ACC112 (cell line): Measurements from ENCODE around the gene MSGN1.

Experiments used
- H2AFZ ChIP-seq: fragments of 200-600 bp; sonication (generic); one replicate; pipeline ENCODE4 v1.6.0; 2017; ENCODE audit warnings: antibody characterized with exemption, low read length; ENCODE audit not compliant: unreplicated experiment
- H3K27ac ChIP-seq: fragments of 200-600 bp; sonication (generic); 2 replicates; pipeline ENCODE4 v1.5.1; 2014; ENCODE audit warnings: low read depth, mild to moderate bottlenecking, antibody characterized with exemption, low read length, moderate library complexity
- H3K27me3 ChIP-seq: fragments of 200-600 bp; sonication (generic); 2 replicates; pipeline ENCODE4 v1.6.1; 2014; ENCODE audit warnings: mild to moderate bottlenecking, antibody characterized with exemption, low read length, moderate library complexity, mixed read lengths; ENCODE audit not compliant: insufficient read depth
- H3K36me3 ChIP-seq: fragments of 200-600 bp; sonication (generic); 2 replicates; pipeline ENCODE4 v1.6.1; 2016; ENCODE audit warnings: mild to moderate bottlenecking, antibody characterized with exemption, low read length, moderate library complexity, mixed read lengths; ENCODE audit not compliant: insufficient read depth
- H3K4me1 ChIP-seq: fragments of 200-600 bp; sonication (generic); one replicate; pipeline ENCODE4 v1.6.1; 2016; ENCODE audit warnings: low read length, mixed read lengths; ENCODE audit not compliant: insufficient read depth, unreplicated experiment, control insufficient read depth
- H3K4me3 ChIP-seq: fragments of 200-600 bp; sonication (generic); 2 replicates; pipeline ENCODE4 v1.5.1; 2014; ENCODE audit warnings: mild to moderate bottlenecking, low read depth, low read length
- H3K79me2 ChIP-seq: fragments of 200-600 bp; sonication (generic); one replicate; pipeline ENCODE4 v1.6.0; 2016; ENCODE audit warnings: low read length; ENCODE audit not compliant: control insufficient read depth, unreplicated experiment, insufficient read depth

The MSGN1 gene

DNA sequence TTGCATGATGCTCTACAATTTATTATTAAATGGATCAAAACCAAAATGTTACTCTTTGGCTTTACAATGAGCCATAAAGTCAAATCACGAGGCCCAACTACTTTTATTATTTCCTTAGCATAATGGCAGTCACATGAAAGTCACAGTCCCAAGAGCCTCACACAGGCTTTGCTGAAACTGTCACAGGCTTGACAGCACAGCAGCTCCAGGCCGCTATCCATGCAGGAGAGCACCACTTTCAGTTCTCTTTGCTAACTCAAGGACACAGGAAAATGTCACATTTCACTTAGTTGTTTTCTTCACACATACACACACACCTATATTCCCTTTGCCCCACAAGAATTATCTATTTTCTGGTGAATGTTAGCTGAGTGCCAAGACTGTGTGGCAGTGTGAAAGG lies 11.1 kb upstream of the MSGN1 start:
- Histone ChIP-seq H3K27ac (no peak overlapping the region), H2AFZ (no peak overlapping the region), H3K79me2 (no peaks in the 10 kb centered on the region), H3K27me3 (peaks cover 68% of the 10 kb centered on the region), H3K4me3 (no peak overlapping the region), H3K36me3 (no peaks in the 10 kb centered on the region), H3K4me1 (no peaks in the 10 kb centered on the region)

DNA sequence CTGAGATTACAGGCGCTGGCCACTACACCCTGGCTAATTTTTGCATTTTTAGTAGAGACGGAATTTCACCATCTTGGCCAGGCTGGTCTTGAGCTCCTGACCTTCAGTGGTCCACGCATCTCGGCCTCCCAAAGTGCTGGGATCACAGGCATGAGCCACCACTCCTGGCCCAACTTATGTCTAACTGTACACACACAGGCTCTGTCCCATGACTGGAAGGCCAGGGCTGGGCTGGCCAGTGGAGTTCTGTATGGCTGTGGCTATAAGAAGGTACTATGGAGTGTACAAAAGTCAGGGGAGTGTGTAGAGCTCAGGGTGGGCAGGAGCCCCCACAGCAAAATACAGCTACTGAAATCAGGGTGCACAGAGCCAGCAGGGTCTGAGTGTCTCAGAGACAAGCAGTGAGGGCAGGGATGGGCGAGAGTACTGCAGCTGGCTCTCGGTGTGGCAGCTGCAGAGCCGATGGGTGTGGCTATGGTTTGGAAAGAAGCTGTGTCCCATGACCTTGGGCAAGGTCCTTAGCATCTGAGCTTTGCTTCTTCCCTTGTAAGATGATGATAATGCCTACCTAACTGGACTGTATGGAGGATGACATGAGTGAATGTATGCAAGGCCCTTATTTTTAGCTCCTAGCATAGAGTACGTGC lies 10.4 kb upstream of the MSGN1 start:
- Histone ChIP-seq H3K79me2 (no peaks in the 10 kb centered on the region), H3K4me1 (no peaks in the 10 kb centered on the region), H2AFZ (no peak overlapping the region), H3K27ac (no peak overlapping the region), H3K36me3 (no peaks in the 10 kb centered on the region), H3K4me3 (no peak overlapping the region), H3K27me3 (peaks cover 68% of the 10 kb centered on the region)

DNA sequence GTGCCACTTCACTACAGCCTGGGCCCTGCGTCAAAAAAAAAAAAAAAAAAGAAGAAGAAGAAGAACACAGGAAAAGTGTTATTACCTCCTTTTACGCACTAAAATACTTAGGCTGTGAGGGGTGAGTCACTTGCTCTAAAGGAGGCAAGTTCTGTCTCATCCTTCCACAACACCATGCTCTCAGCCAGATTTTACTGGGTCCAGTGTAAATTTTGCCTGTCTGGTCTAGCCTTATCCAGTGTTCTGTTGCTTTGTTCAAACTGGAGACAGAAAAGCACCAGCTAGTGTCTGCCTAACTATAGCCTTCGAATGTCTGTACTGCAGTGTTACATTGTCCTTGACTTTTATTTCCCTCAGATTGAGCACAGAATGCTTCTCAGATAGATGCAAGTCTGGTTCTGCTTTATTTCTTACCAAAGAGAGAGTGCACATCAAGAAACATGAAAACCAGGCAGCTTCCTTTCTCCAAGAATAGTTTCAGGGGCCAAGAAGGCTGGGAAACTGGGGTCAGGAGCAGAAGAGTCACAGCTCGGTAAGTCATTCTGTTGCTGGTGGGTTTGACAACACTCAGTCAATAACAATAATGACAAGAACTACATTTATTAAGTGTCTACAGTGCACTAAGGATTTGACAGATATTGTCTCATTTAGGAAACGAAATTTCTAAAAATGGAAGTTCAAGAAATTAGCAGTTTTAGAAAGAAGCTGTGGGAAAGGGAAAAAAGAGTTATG lies 3.1 kb upstream of the MSGN1 start:
- Histone ChIP-seq H3K27me3 (peaks cover 45% of the 10 kb centered on the region), H3K4me3 (no peak overlapping the region), H3K4me1 (peaks cover 3% of the 10 kb centered on the region), H3K79me2 (no peaks in the 10 kb centered on the region), H2AFZ (no peak overlapping the region), H3K27ac (no peak overlapping the region), H3K36me3 (no peaks in the 10 kb centered on the region)

DNA sequence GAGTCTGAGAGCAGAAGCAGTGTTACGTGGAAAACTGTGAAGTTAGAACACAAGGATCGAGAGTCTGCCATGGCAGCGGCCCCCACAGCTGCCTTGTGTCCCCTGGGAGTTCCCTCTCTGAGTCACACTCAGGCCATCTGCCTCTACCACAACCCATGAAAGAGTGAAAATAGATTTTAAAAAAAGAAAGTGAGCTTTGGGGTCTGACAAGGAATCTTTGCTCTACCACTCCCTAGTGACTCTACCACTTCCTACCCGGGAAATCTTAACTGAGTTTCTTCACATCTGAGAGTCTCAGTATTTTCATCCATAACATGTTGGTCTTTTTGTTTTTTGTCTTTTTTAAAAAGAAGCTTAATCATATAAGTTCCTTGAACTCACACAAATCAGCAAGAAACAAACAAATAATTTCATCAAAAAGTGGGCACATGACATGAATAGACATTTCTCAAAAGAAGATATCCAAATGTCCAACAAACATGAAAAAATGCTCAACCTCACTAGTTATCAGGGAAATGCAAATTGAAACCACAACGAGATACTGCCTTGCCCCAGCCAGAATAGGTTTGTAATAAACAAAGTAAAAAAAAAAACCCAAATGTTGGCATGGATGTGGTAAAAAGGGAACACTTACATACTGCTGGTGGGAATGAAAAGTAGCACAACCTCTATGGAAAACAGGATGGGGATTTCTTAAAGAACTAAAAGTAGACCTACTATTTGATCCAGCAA lies 2.4 kb upstream of the MSGN1 start:
- no peak overlapping the region for H3K27ac ChIP-seq
- no peak overlapping the region for H2AFZ ChIP-seq
- no peaks in the 10 kb centered on the region for H3K36me3 ChIP-seq
- H3K79me2 ChIP-seq, result no peaks in the 10 kb centered on the region
- H3K27me3 ChIP-seq, result peaks cover 41% of the 10 kb centered on the region
- H3K4me1 ChIP-seq, result peaks cover 3% of the 10 kb centered on the region
- H3K4me3 ChIP-seq, result no peak overlapping the region

DNA sequence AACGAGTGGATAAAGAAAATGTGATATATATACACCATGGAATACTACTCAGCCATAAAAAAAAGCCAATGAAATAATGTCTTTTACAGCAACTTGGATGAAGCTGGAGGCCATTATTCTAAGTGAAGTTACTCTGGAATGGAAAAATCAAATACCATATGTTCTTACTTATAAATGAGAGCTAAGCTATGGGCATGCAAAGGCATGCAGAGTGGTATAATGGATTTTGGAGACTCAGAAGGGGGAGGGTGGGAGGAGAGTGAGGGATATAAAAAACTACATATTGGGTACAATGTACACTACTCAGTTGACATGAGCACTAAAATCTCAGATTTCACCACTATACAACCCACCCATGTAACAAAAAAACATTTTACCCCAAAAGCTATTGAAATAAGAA lies 1.7 kb upstream of the MSGN1 start:
- Histone ChIP-seq H2AFZ (no peak overlapping the region), H3K27ac (no peak overlapping the region), H3K4me1 (peaks cover 3% of the 10 kb centered on the region), H3K4me3 (no peak overlapping the region), H3K27me3 (peaks cover 35% of the 10 kb centered on the region), H3K36me3 (no peaks in the 10 kb centered on the region), H3K79me2 (no peaks in the 10 kb centered on the region)

DNA sequence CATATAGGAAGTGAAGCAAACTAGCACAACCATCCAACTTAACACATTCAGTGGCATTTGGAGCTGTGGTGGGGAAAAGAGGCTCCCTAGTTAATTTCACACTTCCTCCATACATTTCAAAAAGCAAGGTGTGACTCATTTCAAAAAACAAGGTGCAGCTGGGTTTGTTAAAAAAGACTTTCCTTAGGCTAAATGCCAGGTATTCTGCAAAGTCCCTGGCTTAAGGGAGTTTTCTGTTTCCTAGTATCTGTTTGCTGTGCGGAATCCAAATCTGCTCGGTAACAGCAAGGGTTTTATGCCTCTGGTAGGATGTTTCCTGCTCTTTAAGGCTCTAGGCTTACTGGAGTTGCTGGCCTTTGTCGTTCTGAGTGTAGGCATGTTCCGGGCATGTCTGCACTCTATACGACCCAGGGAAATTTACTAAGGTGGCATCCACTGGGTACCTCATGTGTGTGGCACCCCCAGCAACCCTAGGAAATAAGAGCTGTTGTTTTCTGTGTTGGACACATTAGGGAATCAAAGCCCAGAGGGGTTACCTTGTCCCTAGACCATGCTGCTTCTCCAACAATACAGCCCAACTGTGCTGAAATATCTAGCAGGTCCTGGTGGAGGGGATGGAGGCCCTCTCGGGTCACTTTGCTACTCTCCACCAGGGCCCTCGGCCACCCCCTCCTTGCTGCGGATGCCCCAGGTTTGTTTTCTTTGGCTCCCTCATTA lies 634 bp upstream of the MSGN1 start:
- Histone ChIP-seq H3K36me3 (no peaks in the 10 kb centered on the region), H3K4me3 (no peak overlapping the region), H3K4me1 (peaks cover 3% of the 10 kb centered on the region), H3K27ac (no peak overlapping the region), H3K79me2 (no peaks in the 10 kb centered on the region), H2AFZ (no peak overlapping the region), H3K27me3 (peaks cover 28% of the 10 kb centered on the region; the same call in 1 of the 2 replicates)

DNA sequence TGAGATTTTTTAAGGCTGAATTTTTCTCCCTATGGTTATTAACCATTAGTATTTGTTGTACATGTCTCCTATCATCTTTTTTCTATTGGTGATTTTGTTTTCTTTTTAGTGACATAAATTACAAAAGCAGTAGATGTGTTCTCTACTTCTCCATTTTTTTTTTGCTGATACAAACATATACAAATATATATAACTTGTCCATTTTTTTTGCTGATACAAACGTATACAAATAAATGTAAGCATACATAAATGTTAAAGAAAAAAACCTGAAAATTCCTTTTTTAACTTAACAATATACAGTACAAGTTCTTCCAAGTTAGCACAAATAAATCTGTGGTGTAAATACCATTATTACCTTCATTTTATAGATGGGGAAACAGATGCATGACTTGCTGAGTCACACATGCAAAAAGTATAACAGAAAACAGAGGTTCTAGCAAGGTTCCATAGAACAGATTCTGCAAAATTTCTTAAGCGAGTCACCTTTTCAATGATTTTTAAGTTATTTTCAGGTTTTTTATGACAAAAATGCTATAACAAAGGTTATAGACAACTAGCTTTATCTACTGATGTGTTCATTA lies 2.1 kb downstream of the MSGN1 start:
- Histone ChIP-seq H3K27me3 (peaks cover 34% of the 10 kb centered on the region; the same call in 1 of the 2 replicates), H3K79me2 (no peaks in the 10 kb centered on the region), H3K4me1 (peaks cover 1% of the 10 kb centered on the region), H3K27ac (no peak overlapping the region), H3K4me3 (no peak overlapping the region), H2AFZ (no peak overlapping the region), H3K36me3 (no peaks in the 10 kb centered on the region)

DNA sequence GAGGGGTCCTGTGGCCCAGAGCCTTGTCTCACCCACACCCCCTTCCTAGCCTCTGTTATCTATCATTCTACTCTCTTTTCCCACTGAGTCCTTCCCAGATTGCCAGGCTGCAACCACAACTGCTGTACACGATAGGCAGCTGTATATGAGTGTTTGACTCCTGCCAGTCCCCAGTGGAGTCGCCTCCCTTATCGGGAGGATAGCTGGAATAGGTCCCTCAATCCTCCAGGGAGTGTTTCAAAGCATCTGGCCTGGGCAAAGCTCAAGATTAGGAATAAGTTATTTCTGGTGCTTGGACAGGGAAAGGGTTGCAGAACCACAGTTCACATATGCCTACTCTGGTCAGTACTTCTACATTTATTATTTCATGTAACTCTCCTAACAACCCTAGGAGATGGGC lies 4.8 kb downstream of the MSGN1 start:
- Histone ChIP-seq H3K27ac (no peak overlapping the region), H3K36me3 (no peaks in the 10 kb centered on the region), H3K4me1 (no peaks in the 10 kb centered on the region), H3K4me3 (no peak overlapping the region), H3K79me2 (no peaks in the 10 kb centered on the region), H2AFZ (no peak overlapping the region), H3K27me3 (peaks cover 31% of the 10 kb centered on the region; the same call in 1 of the 2 replicates)

DNA sequence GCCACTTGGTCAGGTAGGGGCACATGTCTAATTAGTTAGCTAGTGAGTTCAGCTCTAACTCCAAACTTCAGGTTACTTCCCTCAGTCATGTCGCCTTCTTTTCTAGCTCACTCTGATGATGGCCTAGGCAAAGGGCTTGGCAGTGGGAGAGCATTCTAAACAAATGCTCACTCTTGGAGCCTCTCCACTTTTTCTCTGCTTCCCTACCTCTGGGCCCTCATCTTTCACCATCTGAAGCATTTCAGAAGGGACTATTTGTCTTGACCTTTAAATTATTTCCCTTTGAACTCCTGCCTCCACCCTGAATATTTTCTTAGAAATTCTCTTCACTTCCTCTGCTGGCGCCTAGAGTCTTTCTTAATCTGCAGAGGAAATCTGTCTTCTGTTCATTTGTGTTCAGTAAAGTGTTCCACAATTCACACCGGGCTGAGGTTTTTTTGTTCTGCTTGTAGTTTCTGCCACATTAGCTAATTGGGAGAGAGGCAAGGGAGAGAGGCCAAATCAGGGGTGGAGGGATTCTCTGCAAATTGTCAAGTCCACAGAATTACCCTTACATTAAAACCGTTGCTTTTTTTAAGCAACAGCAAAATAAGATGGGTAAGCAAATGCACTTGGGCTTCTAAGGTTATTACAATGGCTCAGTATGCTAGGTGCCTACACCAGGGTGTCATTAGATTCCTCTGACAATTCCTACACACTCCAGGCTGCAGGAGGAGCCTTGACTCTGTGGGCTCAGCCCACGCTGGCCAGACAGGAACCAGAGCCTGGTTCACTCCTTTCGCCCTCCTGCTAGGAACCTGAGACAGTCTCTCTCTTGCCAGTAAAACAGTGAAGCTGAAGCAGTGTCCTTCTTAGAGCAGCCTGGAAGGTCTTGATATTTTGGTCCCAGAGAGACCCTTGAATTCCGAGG lies 5.5 kb downstream of the MSGN1 start:
- H3K4me1 ChIP-seq, result no peaks in the 10 kb centered on the region
- H3K4me3 ChIP-seq, result no peak overlapping the region
- no peaks in the 10 kb centered on the region for H3K36me3 ChIP-seq
- no peak overlapping the region for H3K27ac ChIP-seq
- no peak overlapping the region for H2AFZ ChIP-seq
- H3K79me2 ChIP-seq, result no peaks in the 10 kb centered on the region
- H3K27me3 ChIP-seq, result peaks cover 31% of the 10 kb centered on the region; the same call in 1 of the 2 replicates
